ENCODE data around the gene SST. TPM values are rescaled to one million over a fixed set of nuclear protein-coding genes. Genes with fewer than 3 reads are reported as not detected.

The SST gene
- total and polyA plus RNA-seq, 2 of the 8 experiments (the other 6 are each of a cell fraction or from before 2014, with no cell fraction given), result 0.50 TPM; not detected in 1

- TF ChIP-seq CHD7 (IDR thresholded peaks at IDR 0.05; ENCODE audit: insufficient replicate concordance, low read length) (no peak), CHD2 (IDR thresholded peaks at IDR 0.05; ENCODE audit: low read length) (no peak), HDAC6 (IDR thresholded peaks at IDR 0.05; ENCODE audit: low read depth, low read length) (no peak), ZNF274 (IDR thresholded peaks at IDR 0.05; ENCODE audit: borderline replicate concordance, extremely low read depth, low read length) (no peak), POU5F1 (IDR thresholded peaks at IDR 0.05; ENCODE audit: low read depth, low read length) (no peak)
These were observed 23.2 kb upstream of the SST start (continued) for GRCh38 chr3:187693431-187693830.
